ENCODE data around the gene VIP.

Gene VIP

GRCh38 chr6:152746172-152746553 is 4.4 kb upstream of the VIP start:
- Mint-ChIP-seq H3K4me1 (no peaks in the 10 kb centered on the region), H3K27ac (no peak overlapping the region), H3K36me3 (no peaks in the 10 kb centered on the region), H3K4me3 (no peak overlapping the region), H3K27me3 (peaks cover 0 to 5% of the 10 kb centered on the region in 2 donors), H3K9me3 (no peaks in the 10 kb centered on the region)
- ATAC-seq (replicated peaks) (no peak), DNase-seq (no peak)

- Mint-ChIP-seq H3K4me1 (no peaks in the 10 kb centered on the region), H3K4me3 (no peak overlapping the region), H3K27me3 (peaks cover 0 to 5% of the 10 kb centered on the region in 2 donors), H3K36me3 (no peaks in the 10 kb centered on the region), H3K27ac (no peak overlapping the region), H3K9me3 (no peaks in the 10 kb centered on the region)
- DNase-seq (no peak), ATAC-seq (replicated peaks) (no peak)
Measured at GRCh38 chr6:152748843-152749242, 1.8 kb upstream of the VIP start.

- Mint-ChIP-seq H3K4me1 (no peaks in the 10 kb centered on the region), H3K27ac (no peak overlapping the region), H3K27me3 (peaks cover 0 to 5% of the 10 kb centered on the region in 2 donors), H3K9me3 (no peaks in the 10 kb centered on the region), H3K4me3 (no peak overlapping the region), H3K36me3 (no peaks in the 10 kb centered on the region)
- ATAC-seq (replicated peaks): no peak
- no peak for DNase-seq
Measured at GRCh38 chr6:152749336-152749735, 1.3 kb upstream of the VIP start.

GRCh38 chr6:152765331-152765730 is 14.7 kb downstream of the VIP start:
- no peak for DNase-seq
- Mint-ChIP-seq H3K4me1 (no peaks in the 10 kb centered on the region), H3K9me3 (no peaks in the 10 kb centered on the region), H3K4me3 (no peak overlapping the region), H3K27ac (no peak overlapping the region), H3K27me3 (no peaks in the 10 kb centered on the region), H3K36me3 (no peaks in the 10 kb centered on the region)
- no peak for ATAC-seq (replicated peaks)

- ATAC-seq (replicated peaks) (no peak), DNase-seq (no peak)
- Mint-ChIP-seq H3K36me3 (no peaks in the 10 kb centered on the region), H3K27ac (no peak overlapping the region), H3K4me3 (no peak overlapping the region), H3K9me3 (peaks cover 0 to 4% of the 10 kb centered on the region in 2 donors), H3K4me1 (no peaks in the 10 kb centered on the region), H3K27me3 (no peaks in the 10 kb centered on the region)
Measured at GRCh38 chr6:152769159-152769558, 18.6 kb downstream of the VIP start.

- Mint-ChIP-seq H3K4me3 (no peak overlapping the region), H3K9me3 (peaks cover 0 to 4% of the 10 kb centered on the region in 2 donors), H3K27ac (no peak overlapping the region), H3K36me3 (no peaks in the 10 kb centered on the region), H3K27me3 (no peaks in the 10 kb centered on the region), H3K4me1 (no peaks in the 10 kb centered on the region)
- ATAC-seq (replicated peaks) (no peak), DNase-seq (no peak)
Measured at GRCh38 chr6:152769993-152770392, 19.4 kb downstream of the VIP start.

GRCh38 chr6:152771061-152771687 is 20.6 kb downstream of the VIP start:
- peaks cover 0 to 4% of the 10 kb centered on the region in 2 donors for H3K9me3 Mint-ChIP-seq
- H3K4me3 Mint-ChIP-seq: no peak overlapping the region
- H3K27me3 Mint-ChIP-seq: no peaks in the 10 kb centered on the region
- ATAC-seq (replicated peaks) (no peak), DNase-seq (no peak)
- no peaks in the 10 kb centered on the region for H3K36me3 Mint-ChIP-seq
- no peaks in the 10 kb centered on the region for H3K4me1 Mint-ChIP-seq
- no peak overlapping the region for H3K27ac Mint-ChIP-seq

GRCh38 chr6:152775428-152775827 is 24.8 kb downstream of the VIP start:
- no peaks in the 10 kb centered on the region for H3K4me1 Mint-ChIP-seq
- no peaks in the 10 kb centered on the region for H3K27me3 Mint-ChIP-seq
- DNase-seq: no peak
- H3K36me3 Mint-ChIP-seq: no peaks in the 10 kb centered on the region
- peaks cover 4 to 5% of the 10 kb centered on the region in 2 donors for H3K9me3 Mint-ChIP-seq
- H3K4me3 Mint-ChIP-seq: no peak overlapping the region
- H3K27ac Mint-ChIP-seq: no peak overlapping the region
- ATAC-seq (replicated peaks): no peak

GRCh38 chr6:152776833-152777232 is 26.2 kb downstream of the VIP start:
- Mint-ChIP-seq H3K4me1 (no peaks in the 10 kb centered on the region), H3K4me3 (no peak overlapping the region), H3K9me3 (peaks cover 4 to 5% of the 10 kb centered on the region in 2 donors), H3K27me3 (no peaks in the 10 kb centered on the region), H3K27ac (no peak overlapping the region), H3K36me3 (no peaks in the 10 kb centered on the region)
- ATAC-seq (replicated peaks): no peak
- no peak for DNase-seq

GRCh38 chr6:152783217-152783878 is 32.8 kb downstream of the VIP start:
- no peaks in the 10 kb centered on the region for H3K4me1 Mint-ChIP-seq
- no peak for ATAC-seq (replicated peaks)
- DNase-seq: no peak
- no peaks in the 10 kb centered on the region for H3K27me3 Mint-ChIP-seq
- no peak overlapping the region for H3K27ac Mint-ChIP-seq
- no peak overlapping the region for H3K4me3 Mint-ChIP-seq
- H3K36me3 Mint-ChIP-seq: no peaks in the 10 kb centered on the region
- H3K9me3 Mint-ChIP-seq: peaks cover 1 to 4% of the 10 kb centered on the region in 2 donors

GRCh38 chr6:152794696-152795095 is 44.1 kb downstream of the VIP start:
- no peak overlapping the region for H3K27ac Mint-ChIP-seq
- H3K4me1 Mint-ChIP-seq: no peaks in the 10 kb centered on the region
- peaks cover 0 to 8% of the 10 kb centered on the region in 2 donors for H3K27me3 Mint-ChIP-seq
- no peaks in the 10 kb centered on the region for H3K36me3 Mint-ChIP-seq
- ATAC-seq (replicated peaks) (no peak), DNase-seq (no peak)
- H3K4me3 Mint-ChIP-seq: no peak overlapping the region
- H3K9me3 Mint-ChIP-seq: no peaks in the 10 kb centered on the region

- no peaks in the 10 kb centered on the region for H3K4me1 Mint-ChIP-seq
- ATAC-seq (replicated peaks) (no peak), DNase-seq (no peak)
- H3K27me3 Mint-ChIP-seq: peaks cover 0 to 7% of the 10 kb centered on the region in 2 donors
- H3K27ac Mint-ChIP-seq: no peak overlapping the region
- H3K4me3 Mint-ChIP-seq: no peak overlapping the region
- peaks cover 2 to 4% of the 10 kb centered on the region in 2 donors for H3K9me3 Mint-ChIP-seq
- no peaks in the 10 kb centered on the region for H3K36me3 Mint-ChIP-seq
Measured at GRCh38 chr6:152804150-152804549, 53.6 kb downstream of the VIP start.
